ENCODE data around the gene ZCCHC4.
"Not testable (repeated sequence)": the region's sequence is repeated elsewhere in the genome, so short reads cannot be mapped to it uniquely, and the experiment has no call there.

Gene ZCCHC4

DNA sequence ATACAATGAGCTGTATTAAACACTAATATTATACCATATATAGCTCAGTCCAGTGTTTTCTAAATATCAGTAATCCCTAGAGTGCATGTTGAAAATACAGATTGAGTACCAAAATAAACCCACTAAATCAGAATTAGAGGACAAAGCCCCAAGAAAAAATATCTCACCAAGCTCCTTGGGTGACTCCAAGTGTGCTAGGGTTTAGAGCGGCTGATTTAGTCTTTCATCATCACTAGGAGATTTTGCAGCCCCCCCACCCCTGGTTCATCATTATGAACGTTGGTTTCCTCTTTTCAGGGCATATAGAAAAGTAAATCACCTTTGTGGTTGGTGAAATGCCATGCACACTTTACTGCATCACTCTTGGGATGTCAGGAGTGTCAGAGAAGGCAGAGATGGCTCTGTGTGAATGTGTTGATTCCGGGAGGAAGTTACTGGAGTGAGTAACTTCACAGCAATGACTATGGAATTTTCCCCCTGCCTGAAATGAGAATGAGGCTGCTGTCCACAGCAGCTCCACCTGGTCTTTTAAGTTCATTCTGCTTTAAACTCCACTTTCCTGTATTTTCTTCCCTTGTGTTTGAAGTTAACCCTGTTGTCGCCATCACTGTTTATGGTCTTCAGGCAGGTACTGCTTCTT lies 39.3 kb downstream of the ZCCHC4 start:
- Histone ChIP-seq H3K4me1 (ENCODE audit: control insufficient read depth, insufficient read depth, low read length) (0 out of 2 replicates have a peak, but pooled peaks cover 3% of the 10 kb centered on the region), H3K9ac (ENCODE audit: low read depth, low read length) (no peak overlapping the region), H3K27me3 (ENCODE audit: control insufficient read depth, insufficient read depth, low read length) (no peaks in the 10 kb centered on the region), H3K36me3 (ENCODE audit: control insufficient read depth, insufficient read depth, low read length) (0 out of 2 replicates have a peak, but pooled peaks cover 7% of the 10 kb centered on the region), H3K27ac (ENCODE audit: low read depth, low read length) (peak overlapping the region; percentile 53), H3K9me3 (ENCODE audit: control insufficient read depth, insufficient read depth, low read length) (no peaks in the 10 kb centered on the region), H3K4me3 (ENCODE audit: low read depth, low read length) (no peak overlapping the region)

DNA sequence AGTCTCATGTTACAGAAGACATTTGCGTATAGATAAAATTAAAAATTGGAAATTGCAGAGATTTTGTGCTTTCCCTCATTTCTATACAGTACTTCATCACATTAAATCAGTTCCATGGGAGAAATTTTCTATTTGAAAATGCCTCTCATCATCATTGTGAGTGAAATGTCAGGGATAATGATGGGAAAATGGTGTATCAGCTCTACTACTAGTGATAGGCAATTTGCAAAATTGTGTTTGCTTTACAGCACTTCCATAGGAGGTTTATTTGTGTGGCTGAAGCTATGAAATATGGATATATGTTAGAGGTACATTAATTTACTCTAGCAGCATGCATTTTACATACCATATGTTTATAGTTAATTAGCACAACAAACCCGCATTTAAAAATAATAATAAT lies 43.5 kb downstream of the ZCCHC4 start:
- Histone ChIP-seq H3K9me3 (ENCODE audit: control insufficient read depth, insufficient read depth, low read length) (peaks cover 5% of the 10 kb centered on the region; the same call in 1 of the 2 replicates), H3K27me3 (ENCODE audit: control insufficient read depth, insufficient read depth, low read length) (no peaks in the 10 kb centered on the region), H3K9ac (ENCODE audit: low read depth, low read length) (no peak overlapping the region), H3K4me3 (ENCODE audit: low read depth, low read length) (no peak overlapping the region), H3K4me1 (ENCODE audit: control insufficient read depth, insufficient read depth, low read length) (no peaks in the 10 kb centered on the region), H3K27ac (ENCODE audit: low read depth, low read length) (no peak overlapping the region), H3K36me3 (ENCODE audit: control insufficient read depth, insufficient read depth, low read length) (0 out of 2 replicates have a peak, but pooled peaks cover 5% of the 10 kb centered on the region)

DNA sequence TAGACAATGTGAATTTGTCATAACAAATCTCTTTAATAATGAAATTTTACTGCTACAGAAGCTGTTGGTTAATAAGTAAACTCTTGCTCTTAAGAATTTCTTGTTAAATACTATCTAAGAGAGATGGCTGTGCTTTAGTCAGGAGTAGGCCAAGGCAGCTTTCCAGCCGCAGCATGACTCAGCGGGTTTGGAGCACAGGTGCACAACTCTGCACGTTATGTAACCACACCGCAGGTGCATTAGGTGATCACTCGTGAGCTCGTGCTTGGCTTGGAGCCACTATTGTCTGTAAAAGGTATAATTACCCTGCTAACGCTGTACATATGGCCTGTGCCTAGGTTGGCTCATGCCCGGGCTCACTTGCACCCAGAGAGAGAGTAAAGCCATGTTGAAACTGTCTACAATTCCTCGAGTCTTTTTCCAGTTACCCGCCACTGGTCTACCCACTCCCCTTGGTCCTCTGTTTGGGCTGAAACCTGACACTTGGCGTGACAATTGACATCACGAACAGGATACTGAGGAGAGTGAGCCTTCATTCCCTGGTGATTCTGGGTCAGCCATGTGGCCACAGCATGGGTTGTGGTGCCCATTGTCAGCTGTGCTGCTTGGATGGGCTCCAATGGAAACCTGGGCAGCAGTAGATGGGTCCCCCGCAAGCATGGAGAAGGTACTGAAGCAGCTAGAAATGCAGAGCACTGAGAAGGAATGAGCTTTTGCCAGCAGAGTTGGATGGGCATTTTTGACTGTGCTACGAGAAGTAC lies 46.1 kb downstream of the ZCCHC4 start:
- Histone ChIP-seq H3K36me3 (ENCODE audit: control insufficient read depth, insufficient read depth, low read length) (peaks cover 9% of the 10 kb centered on the region; the same call in 1 of the 2 replicates), H3K9ac (ENCODE audit: low read depth, low read length) (no peak overlapping the region), H3K27me3 (ENCODE audit: control insufficient read depth, insufficient read depth, low read length) (no peaks in the 10 kb centered on the region), H3K4me3 (ENCODE audit: low read depth, low read length) (no peak overlapping the region), H3K9me3 (ENCODE audit: control insufficient read depth, insufficient read depth, low read length) (peaks cover 5% of the 10 kb centered on the region; the same call in 1 of the 2 replicates), H3K4me1 (ENCODE audit: control insufficient read depth, insufficient read depth, low read length) (no peaks in the 10 kb centered on the region), H3K27ac (ENCODE audit: low read depth, low read length) (no peak overlapping the region)

DNA sequence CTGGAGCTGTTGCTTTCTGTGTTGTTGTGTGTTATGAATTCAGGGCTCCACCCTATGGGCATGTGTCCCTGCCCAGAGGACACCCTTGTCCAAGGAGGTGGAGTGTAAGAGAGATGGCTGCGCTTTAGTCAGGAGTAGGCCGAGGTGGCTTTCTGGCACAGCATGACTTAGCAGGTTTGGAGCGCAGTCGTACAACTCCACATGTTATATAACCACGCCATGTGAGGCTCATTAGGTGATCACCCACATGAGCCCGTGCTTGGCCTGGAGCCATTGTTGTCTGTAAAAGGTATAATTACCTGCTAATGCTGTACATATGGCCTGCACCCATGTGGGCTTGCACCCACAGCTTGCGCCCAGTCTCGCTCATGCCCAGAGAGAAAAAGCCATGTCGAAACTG lies 48.7 kb downstream of the ZCCHC4 start:
- Histone ChIP-seq H3K36me3 (ENCODE audit: control insufficient read depth, insufficient read depth, low read length) (peaks cover 19% of the 10 kb centered on the region), H3K4me3 (ENCODE audit: low read depth, low read length) (no peak overlapping the region), H3K27ac (ENCODE audit: low read depth, low read length) (no peak overlapping the region), H3K9me3 (ENCODE audit: control insufficient read depth, insufficient read depth, low read length) (peaks cover 5% of the 10 kb centered on the region; the same call in 1 of the 2 replicates), H3K9ac (ENCODE audit: low read depth, low read length) (no peak overlapping the region), H3K4me1 (ENCODE audit: control insufficient read depth, insufficient read depth, low read length) (no peaks in the 10 kb centered on the region), H3K27me3 (ENCODE audit: control insufficient read depth, insufficient read depth, low read length) (no peaks in the 10 kb centered on the region)

DNA sequence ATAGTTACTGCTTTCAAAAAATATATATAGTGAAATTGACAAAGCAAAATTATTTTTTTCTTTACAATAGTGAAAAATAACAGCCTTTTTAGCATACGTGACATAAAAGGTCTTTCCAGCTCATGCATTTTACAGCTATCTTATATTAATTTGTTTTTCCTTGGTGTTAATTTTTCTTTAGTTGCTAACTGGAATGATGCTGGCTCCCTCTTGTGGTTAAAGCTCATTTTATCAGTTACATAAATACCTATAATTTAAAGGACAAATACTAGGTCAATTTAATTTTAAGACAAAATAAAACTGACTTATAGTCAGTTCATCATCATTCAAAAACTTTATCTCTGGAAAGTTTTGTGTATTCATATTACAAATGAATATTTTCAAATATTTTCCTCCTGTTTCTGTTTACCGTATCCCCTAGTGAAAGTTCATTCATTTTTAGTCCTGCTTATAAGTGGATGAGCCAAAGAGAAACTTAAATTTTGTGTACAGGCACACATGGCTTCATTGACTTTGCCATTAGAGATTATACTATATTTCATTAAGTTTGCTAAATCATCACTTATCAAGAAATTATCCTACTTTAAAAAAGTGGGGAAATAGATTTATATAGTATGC lies 54.5 kb downstream of the ZCCHC4 start:
- no peak overlapping the region for H3K9ac ChIP-seq (ENCODE audit: low read depth, low read length)
- no peaks in the 10 kb centered on the region for H3K9me3 ChIP-seq (ENCODE audit: control insufficient read depth, insufficient read depth, low read length)
- peaks cover 11% of the 10 kb centered on the region for H3K4me1 ChIP-seq (ENCODE audit: control insufficient read depth, insufficient read depth, low read length)
- H3K4me3 ChIP-seq (ENCODE audit: low read depth, low read length): no peak overlapping the region
- no peak overlapping the region for H3K27ac ChIP-seq (ENCODE audit: low read depth, low read length)
- no peaks in the 10 kb centered on the region for H3K27me3 ChIP-seq (ENCODE audit: control insufficient read depth, insufficient read depth, low read length)
- peaks cover 17% of the 10 kb centered on the region for H3K36me3 ChIP-seq (ENCODE audit: control insufficient read depth, insufficient read depth, low read length)

DNA sequence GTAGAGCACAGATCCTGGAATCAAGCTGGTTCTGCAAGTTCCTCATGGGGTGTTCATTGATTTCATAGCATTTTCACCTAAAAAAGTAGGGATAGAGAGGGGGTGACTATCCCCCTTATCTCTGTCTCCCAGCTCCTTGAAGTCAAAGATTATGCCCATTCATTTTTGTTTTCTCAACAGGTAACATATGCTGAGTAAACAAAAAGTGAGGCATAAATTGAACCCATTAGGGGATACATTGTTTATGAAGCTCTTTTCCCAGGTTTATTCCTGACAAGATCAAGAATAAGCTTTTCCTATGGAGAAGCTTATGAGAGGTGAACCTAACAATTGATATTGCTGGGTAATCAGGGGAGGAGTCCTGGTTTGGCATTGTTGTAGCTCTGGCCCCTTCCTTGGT lies 55.3 kb downstream of the ZCCHC4 start:
- Histone ChIP-seq H3K9ac (ENCODE audit: low read depth, low read length) (no peak overlapping the region), H3K27ac (ENCODE audit: low read depth, low read length) (peak overlapping the region; percentile 12), H3K36me3 (ENCODE audit: control insufficient read depth, insufficient read depth, low read length) (peaks cover 16% of the 10 kb centered on the region), H3K27me3 (ENCODE audit: control insufficient read depth, insufficient read depth, low read length) (no peaks in the 10 kb centered on the region), H3K4me3 (ENCODE audit: low read depth, low read length) (no peak overlapping the region), H3K9me3 (ENCODE audit: control insufficient read depth, insufficient read depth, low read length) (no peaks in the 10 kb centered on the region), H3K4me1 (ENCODE audit: control insufficient read depth, insufficient read depth, low read length) (peaks cover 11% of the 10 kb centered on the region)

DNA sequence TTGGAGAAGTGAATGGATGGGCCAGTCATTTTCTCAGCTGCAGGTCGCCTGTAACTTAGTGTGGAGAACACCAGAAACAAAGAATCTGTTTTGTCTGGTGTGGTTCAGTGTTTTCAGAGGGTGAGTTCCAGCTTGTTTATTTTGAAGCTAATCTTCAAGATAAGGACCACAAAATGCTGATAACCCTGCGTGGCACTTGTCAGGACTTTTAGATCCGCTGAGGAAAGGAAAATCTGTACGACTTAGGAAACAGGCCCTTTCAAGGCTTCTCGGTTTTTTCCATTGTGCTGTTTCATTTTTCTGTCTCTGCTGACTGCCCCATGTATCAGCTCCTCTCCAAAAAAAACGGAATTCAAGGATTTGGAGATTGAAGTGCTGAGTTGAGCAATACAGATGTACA lies 55.7 kb downstream of the ZCCHC4 start:
- H3K4me1 ChIP-seq (ENCODE audit: control insufficient read depth, insufficient read depth, low read length): peaks cover 11% of the 10 kb centered on the region
- H3K9ac ChIP-seq (ENCODE audit: low read depth, low read length): no peak overlapping the region
- peaks cover 13% of the 10 kb centered on the region for H3K36me3 ChIP-seq (ENCODE audit: control insufficient read depth, insufficient read depth, low read length)

DNA sequence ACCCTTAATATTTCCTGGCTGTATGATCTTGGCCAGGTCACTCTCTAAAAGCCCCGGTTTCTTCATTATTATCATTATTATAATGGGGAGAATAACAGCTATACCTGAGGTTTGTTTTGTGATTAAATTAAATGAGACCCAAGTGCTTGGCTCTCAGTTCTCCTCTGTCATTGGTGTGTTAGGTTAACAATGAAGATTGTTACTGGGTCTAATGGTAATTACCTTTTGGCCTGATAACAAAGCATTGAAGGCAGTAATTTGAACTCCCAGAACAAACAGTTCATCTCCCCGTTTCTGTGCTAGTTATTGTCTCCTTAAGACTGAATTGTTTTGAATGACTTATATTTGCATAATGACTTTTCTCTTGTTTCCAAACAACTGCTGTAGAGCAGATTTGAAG lies 57.7 kb downstream of the ZCCHC4 start:
- peaks cover 21% of the 10 kb centered on the region for H3K4me1 ChIP-seq (ENCODE audit: control insufficient read depth, insufficient read depth, low read length)
- H3K9ac ChIP-seq (ENCODE audit: low read depth, low read length): no peak overlapping the region
- peaks cover 5% of the 10 kb centered on the region for H3K36me3 ChIP-seq (ENCODE audit: control insufficient read depth, insufficient read depth, low read length)
- no peaks in the 10 kb centered on the region for H3K9me3 ChIP-seq (ENCODE audit: control insufficient read depth, insufficient read depth, low read length)
- H3K4me3 ChIP-seq (ENCODE audit: low read depth, low read length): no peak overlapping the region
- H3K27me3 ChIP-seq (ENCODE audit: control insufficient read depth, insufficient read depth, low read length): no peaks in the 10 kb centered on the region
- peak overlapping the region; percentile 54 for H3K27ac ChIP-seq (ENCODE audit: low read depth, low read length)

More for the DNA sequence above, 55.7 kb downstream of the ZCCHC4 start:
- H3K27me3 ChIP-seq (ENCODE audit: control insufficient read depth, insufficient read depth, low read length): no peaks in the 10 kb centered on the region
- H3K9me3 ChIP-seq (ENCODE audit: control insufficient read depth, insufficient read depth, low read length): no peaks in the 10 kb centered on the region
- H3K27ac ChIP-seq (ENCODE audit: low read depth, low read length): no peak overlapping the region
- H3K4me3 ChIP-seq (ENCODE audit: low read depth, low read length): no peak overlapping the region

DNA sequence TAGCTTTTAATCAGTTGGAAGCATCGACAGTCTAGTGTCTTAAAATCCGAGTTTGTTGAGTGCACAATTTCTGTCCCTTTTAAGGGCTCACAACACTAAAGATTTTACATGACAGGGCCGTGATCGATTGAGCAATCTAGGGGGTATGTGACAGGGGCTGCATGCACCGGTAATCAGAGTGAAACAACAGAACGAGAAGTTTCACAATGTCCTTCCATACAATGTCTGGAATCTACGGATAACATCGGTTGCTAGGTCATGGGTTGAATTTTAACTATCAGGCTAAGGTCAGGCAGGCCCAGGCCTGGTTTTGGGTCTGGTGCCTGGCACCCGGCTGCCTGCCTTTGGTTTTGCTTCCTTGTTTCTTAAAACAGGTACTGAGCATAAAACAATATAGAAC lies 60.0 kb downstream of the ZCCHC4 start:
- peaks cover 26% of the 10 kb centered on the region for H3K4me1 ChIP-seq (ENCODE audit: control insufficient read depth, insufficient read depth, low read length)
- H3K9ac ChIP-seq (ENCODE audit: low read depth, low read length); H3K9me3 ChIP-seq (ENCODE audit: control insufficient read depth, insufficient read depth, low read length): not testable (repeated sequence)

DNA sequence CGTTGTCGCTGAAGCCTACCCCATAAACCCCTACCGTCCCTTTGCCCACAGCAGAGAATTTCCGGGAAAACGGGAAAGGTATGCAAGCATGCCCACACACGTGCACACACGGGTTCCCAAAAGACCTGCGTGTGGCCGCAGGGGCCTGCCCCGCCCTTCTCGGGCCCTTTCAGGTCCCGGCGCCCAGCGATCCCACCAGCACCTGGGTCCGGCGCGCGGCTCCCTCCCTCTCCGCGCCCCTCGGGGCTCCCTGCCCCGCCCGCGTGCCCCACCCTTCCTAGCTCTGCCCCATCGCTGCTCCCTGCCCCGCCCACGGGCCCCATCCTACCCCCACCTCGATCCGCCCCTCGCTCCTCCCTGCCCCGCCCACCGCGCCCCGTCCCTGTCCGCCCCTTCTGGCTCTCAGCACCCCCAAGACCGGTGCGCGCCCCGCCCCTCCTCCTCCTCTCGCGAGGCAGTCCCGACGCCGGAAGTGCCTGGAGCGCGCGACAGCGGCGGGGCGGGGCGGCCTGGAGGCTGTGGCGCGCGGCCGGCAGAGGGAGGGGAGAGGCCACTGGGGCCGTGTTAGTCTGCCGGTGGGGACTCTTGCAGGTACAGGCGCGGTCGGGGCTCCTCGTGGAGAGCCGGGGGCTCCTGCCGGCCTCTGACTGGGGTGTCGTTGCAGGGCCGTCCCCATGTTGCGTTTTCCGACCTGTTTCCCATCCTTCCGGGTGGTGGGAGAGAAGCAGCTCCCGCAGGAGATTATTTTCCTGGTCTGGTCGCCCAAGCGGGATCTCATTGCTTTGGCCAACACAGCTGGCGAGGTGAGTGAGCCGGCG lies 64.4 kb downstream of the ZCCHC4 start, which contains the start of gene ANAPC4:
Gene ANAPC4, plus strand, starts transcription at position 510 of the 818 bp plus-strand sequence. Its CDS starts 165 bp downstream, at position 675.
- H3K9ac ChIP-seq (ENCODE audit: low read depth, low read length): peak within 1 kb of the TSS; percentile 85
- H3K27ac ChIP-seq (ENCODE audit: low read depth, low read length): peak within 1 kb of the TSS; percentile 79
- H3K27me3 ChIP-seq (ENCODE audit: control insufficient read depth, insufficient read depth, low read length): no peaks in the 10 kb centered on the region
- no peaks in the 10 kb centered on the region for H3K9me3 ChIP-seq (ENCODE audit: control insufficient read depth, insufficient read depth, low read length)
- H3K4me1 ChIP-seq (ENCODE audit: control insufficient read depth, insufficient read depth, low read length): peaks cover 26% of the 10 kb centered on the region
- peak within 1 kb of the TSS; percentile 91 for H3K4me3 ChIP-seq (ENCODE audit: low read depth, low read length)
- peaks cover 25% of the 10 kb centered on the region for H3K36me3 ChIP-seq (ENCODE audit: control insufficient read depth, insufficient read depth, low read length)

More for the DNA sequence above, 60.0 kb downstream of the ZCCHC4 start:
- H3K27me3 ChIP-seq (ENCODE audit: control insufficient read depth, insufficient read depth, low read length); H3K27ac ChIP-seq (ENCODE audit: low read depth, low read length); H3K4me3 ChIP-seq (ENCODE audit: low read depth, low read length); H3K36me3 ChIP-seq (ENCODE audit: control insufficient read depth, insufficient read depth, low read length): not testable (repeated sequence)

All from HUES48 (cell line).